ENCODE data around the gene PELI2. TPM values are rescaled to one million over a fixed set of nuclear protein-coding genes. Genes with fewer than 3 reads are reported as not detected.
A peak's percentile ranks its signal among the peaks of the same experiment; 100 is the strongest.

PELI2 gene
- total RNA-seq, 4 donors from 2014 or later, result 0.91 to 10.5 (median 3.9) TPM

DNA sequence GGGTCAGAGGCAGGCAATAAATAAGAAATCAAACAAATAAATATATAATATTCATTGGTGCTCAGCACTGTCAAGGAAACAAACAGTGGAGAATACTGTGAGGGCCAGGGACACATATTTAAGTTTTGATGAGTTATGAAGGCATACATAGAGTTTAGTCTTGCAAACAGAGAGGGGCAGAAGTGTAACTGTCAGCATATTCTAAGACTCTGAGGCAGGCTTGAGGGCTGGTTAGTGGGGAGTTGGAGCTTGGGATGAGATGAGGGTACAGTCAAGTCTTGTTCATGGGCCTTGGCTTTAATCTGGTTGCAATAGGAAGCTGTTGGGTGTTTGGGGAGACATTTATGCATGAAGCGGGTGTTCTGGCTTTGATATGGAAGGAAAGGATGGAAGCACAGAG lies 78.9 kb downstream of the PELI2 start:
- Histone ChIP-seq H3K4me1 (peaks cover 0 to 33% (median 7%) of the 10 kb centered on the region in 3 donors), H3K9me3 (no peaks in the 10 kb centered on the region), H3K27me3 (no peaks in the 10 kb centered on the region), H3K36me3 (no peaks in the 10 kb centered on the region), H3K27ac (no peak overlapping the region), H3K4me3 (no peak overlapping the region)
- 75 to 93% methylated on average over 1 of the region's 1 CpG for WGBS, 2 donors
- intact Hi-C loops (cut with DNase I), result no loop called here
- TF ChIP-seq, protein P1, sequence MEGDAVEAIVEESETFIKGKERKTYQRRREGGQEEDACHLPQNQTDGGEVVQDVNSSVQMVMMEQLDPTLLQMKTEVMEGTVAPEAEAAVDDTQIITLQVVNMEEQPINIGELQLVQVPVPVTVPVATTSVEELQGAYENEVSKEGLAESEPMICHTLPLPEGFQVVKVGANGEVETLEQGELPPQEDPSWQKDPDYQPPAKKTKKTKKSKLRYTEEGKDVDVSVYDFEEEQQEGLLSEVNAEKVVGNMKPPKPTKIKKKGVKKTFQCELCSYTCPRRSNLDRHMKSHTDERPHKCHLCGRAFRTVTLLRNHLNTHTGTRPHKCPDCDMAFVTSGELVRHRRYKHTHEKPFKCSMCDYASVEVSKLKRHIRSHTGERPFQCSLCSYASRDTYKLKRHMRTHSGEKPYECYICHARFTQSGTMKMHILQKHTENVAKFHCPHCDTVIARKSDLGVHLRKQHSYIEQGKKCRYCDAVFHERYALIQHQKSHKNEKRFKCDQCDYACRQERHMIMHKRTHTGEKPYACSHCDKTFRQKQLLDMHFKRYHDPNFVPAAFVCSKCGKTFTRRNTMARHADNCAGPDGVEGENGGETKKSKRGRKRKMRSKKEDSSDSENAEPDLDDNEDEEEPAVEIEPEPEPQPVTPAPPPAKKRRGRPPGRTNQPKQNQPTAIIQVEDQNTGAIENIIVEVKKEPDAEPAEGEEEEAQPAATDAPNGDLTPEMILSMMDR (IDR thresholded peaks at IDR 0.05), result no peak
- no peak for TF ChIP-seq POLR2A (IDR thresholded peaks at IDR 0.05)
- DNase-seq, result no peak

DNA sequence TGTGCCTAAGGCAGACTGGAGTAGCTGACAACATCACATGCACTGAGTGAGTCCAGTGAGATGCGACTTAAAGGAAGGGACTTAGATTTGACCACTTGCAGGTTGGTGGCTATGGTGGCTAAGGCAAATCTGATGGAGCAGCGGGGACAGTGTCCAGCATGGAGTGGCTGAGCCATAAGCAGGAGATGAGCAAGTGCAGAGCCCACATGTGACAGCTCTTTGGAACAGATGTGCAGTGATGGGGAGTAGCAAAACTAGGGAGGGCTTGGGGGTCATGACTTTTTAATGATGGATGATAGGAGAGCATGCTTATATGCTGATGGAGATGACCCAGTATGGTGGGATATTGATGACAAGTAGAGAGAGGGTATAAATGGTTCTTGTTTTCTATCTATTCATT lies 80.2 kb downstream of the PELI2 start:
- Histone ChIP-seq H3K27ac (peak overlapping the region in 3 of 4 donors; percentile 21 to 73 (median 34)), H3K27me3 (no peaks in the 10 kb centered on the region), H3K4me3 (no peak overlapping the region), H3K9me3 (no peaks in the 10 kb centered on the region), H3K36me3 (no peaks in the 10 kb centered on the region), H3K4me1 (peaks cover 0 to 33% (median 7%) of the 10 kb centered on the region in 3 donors)
- 91 to 94% methylated on average over 2 of the region's 2 CpGs for WGBS, 2 donors
- DNase-seq, result no peak
- intact Hi-C loops (cut with DNase I), result no loop called here
- TF ChIP-seq, protein P1 (IDR thresholded peaks at IDR 0.05), result no peak
- no peak for TF ChIP-seq POLR2A (IDR thresholded peaks at IDR 0.05)

DNA sequence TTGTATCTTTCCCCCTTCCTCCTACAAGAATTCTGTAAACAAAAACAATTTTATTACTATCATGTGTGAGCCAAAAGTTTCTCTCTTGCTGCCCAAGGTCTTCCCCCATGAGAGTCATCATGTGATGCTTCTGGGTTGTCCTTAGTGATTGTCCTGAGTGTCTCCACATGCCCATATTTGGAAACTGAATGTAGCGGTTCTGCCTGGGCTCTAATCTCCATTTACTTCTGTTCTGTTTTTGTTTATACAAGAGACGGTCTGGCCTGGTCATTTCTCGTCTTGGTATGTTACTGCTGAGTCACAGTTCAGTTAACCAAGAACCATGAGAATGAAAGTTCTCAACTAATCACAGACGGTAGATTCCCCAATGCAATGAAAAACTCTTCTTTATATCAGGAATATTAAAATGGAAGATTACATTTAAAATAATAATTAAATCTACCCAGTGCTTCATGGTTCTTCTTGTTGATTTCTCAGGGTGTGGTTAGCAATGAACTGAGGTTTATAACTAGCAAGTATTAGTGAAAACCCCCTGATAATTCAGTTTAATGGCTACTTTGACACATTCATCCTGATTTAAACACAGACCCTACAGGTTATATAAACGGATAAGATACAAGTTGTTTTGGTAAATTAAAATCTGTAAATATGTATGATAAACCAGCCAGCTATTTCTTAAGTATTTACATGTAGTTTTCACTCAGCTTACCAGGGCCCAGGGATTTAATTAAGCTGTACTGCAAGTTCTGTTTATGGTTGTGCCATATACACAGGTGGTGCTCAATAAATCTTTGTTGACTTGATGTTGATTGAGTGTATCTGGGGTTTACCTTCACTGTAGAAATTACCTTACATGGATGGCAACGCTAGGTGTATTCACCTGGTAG lies 81.1 kb downstream of the PELI2 start:
- WGBS, 2 donors, result 54 to 60% methylated on average over 6 of the region's 6 CpGs
- no peaks in the 10 kb centered on the region for H3K9me3 ChIP-seq
- no peak for DNase-seq
- no peaks in the 10 kb centered on the region for H3K36me3 ChIP-seq
- TF ChIP-seq POLR2A (IDR thresholded peaks at IDR 0.05), result no peak
- no peaks in the 10 kb centered on the region for H3K27me3 ChIP-seq
- intact Hi-C loops (cut with DNase I), result no loop called here
- H3K4me1 ChIP-seq, result peaks cover 0 to 30% (median 7%) of the 10 kb centered on the region in 3 donors
- peak overlapping the region; percentile 45 to 74 (median 65) for H3K27ac ChIP-seq
- H3K4me3 ChIP-seq, result no peak overlapping the region

DNA sequence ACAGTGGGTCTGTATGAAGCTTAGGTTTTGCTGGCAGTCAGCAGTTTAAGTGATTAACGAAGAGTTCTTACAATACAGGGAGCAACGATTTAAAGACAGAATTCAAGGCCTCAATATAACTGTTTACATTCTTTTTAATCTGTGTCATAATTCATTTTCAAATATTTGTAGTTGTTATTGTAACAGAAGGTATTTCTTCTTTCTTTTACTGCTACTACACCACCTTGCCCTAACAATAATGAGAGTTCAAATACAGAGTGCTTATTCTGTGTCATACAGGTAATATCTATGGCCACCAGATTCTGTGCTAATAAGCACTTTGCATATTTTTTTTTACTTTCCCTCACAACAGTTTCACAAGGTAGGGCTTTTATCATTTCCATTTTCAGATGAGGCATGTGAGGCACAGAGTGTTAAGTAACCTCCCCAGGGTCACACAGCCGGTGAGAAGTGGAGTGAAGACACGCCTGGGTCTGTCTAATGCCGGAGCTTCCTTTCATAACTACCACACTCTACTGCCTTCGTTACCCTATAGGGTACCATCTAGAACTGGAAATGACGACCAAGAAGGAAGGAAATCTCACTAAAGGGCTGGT lies 81.9 kb downstream of the PELI2 start:
- Histone ChIP-seq H3K4me1 (peaks cover 0 to 27% (median 7%) of the 10 kb centered on the region in 3 donors), H3K27ac (peak overlapping the region; percentile 45 to 74 (median 65)), H3K27me3 (no peaks in the 10 kb centered on the region), H3K9me3 (no peaks in the 10 kb centered on the region), H3K36me3 (no peaks in the 10 kb centered on the region), H3K4me3 (no peak overlapping the region)
- TF ChIP-seq, protein P1 (IDR thresholded peaks at IDR 0.05), result no peak
- no peak for TF ChIP-seq POLR2A (IDR thresholded peaks at IDR 0.05)
- no peak for DNase-seq
- WGBS, 2 donors, result 64 to 81% methylated on average over 6 to 7 of the region's 7 CpGs
- intact Hi-C loops (cut with DNase I), result no loop called here

DNA sequence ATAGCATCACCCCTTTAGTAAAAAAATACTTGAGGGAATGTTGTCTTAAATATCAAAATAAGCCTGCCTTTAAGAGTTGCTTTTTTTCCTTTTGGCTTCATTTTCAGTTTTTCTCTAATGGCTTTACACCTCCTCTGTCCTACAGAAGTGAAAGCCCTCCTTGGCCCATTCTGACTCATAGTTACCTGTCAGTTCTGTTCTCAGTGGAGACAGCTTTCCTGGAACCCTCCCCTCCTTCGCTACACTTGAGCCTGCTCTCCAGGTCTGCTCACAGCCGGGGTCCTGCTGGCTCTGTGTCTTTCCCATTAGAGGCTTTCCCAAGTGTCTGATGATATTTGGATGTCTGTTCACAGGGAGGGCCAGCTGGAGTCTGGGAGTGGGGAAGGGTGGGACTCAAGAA lies 84.0 kb downstream of the PELI2 start:
- Histone ChIP-seq H3K27me3 (no peaks in the 10 kb centered on the region), H3K36me3 (no peaks in the 10 kb centered on the region), H3K4me1 (peaks cover 0 to 34% (median 4%) of the 10 kb centered on the region in 3 donors), H3K4me3 (no peak overlapping the region), H3K9me3 (no peaks in the 10 kb centered on the region), H3K27ac (no peak overlapping the region)
- TF ChIP-seq POLR2A (IDR thresholded peaks at IDR 0.05), result no peak
- TF ChIP-seq, protein P1 (IDR thresholded peaks at IDR 0.05), result no peak
- intact Hi-C loops (cut with DNase I), result no loop called here
- no peak for DNase-seq
- WGBS, 2 donors, result 25 to 61% methylated on average over 2 of the region's 2 CpGs
